K562 (cell line): Measurements from ENCODE around the gene MMP12. TPM values are rescaled to one million over a fixed set of nuclear protein-coding genes. Genes with fewer than 3 reads are reported as not detected.

Experiments used
- ATAC-seq: fragments of 200-7000 bp; cut with Tn5 transposase; 3 replicates; pipeline ENCODE4 v1.9.1; 2020; ENCODE audit warnings: moderate library complexity
- BruUV-seq: library from RNA; stranded (reverse); fragments of 400-500 nt; replicated peaks from 2 replicates; lab custom pipeline; 2021; lab: Mats Ljungman, UMichigan
- CTCF ChIA-PET: fragments of 300-600 bp; formaldehyde crosslinking; extraction: SDS; loops from one replicate; lab custom pipeline; 2021; ENCODE audit warnings: low intra/inter-chr PET ratio; lab: Yijun Ruan, JAX
- POLR2A ChIA-PET: fragments of 300-600, 350-650 bp; sonication (Branson Sonifier 250); formaldehyde crosslinking; extraction: SDS; loops from one replicate; lab custom pipeline; 2021; ENCODE audit warnings: antibody characterized with exemption, inconsistent platforms; lab: Yijun Ruan, JAX
- DNase-seq, 4 experiments: peaks; one replicate each; pipeline versions ENCODE4 v3.0.0 to v3.0.0-alpha.2; 2011 to 2018; ENCODE audit warnings: low spot score in 3 of 4, mixed read lengths in 3 of 4; ENCODE audit errors: extremely low read depth in 1 of 4
- FAIRE-seq: peaks from 2 replicates; lab custom pipeline; 2011; peaks lifted over from hg19 to GRCh38; lab: Jason Lieb, UNC
- H2AFZ ChIP-seq: 2 replicates; pipeline ENCODE4 v1.6.0; 2011; ENCODE audit warnings: low read depth, low read length, control low read depth, inconsistent platforms
- H3K27ac ChIP-seq: fragments of 200-600 bp; 3 replicates; pipeline ENCODE4 v1.8.0; 2011; ENCODE audit warnings: low read depth, mild to moderate bottlenecking, control low read depth, inconsistent platforms, low read length, moderate library complexity, mixed read lengths; ENCODE audit errors: extremely low read depth
- H3K27me3 ChIP-seq, 2 experiments: fragments of 300-600 bp in 1 of 2; 2 replicates in 1 of 2; 3 replicates in 1 of 2; pipeline versions ENCODE4 v1.6.0 to v1.8.0; 2011; ENCODE audit warnings: inconsistent platforms in 2 of 2, low read length in 2 of 2, mild to moderate bottlenecking in 1 of 2, mixed read lengths in 1 of 2, moderate library complexity in 1 of 2; ENCODE audit not compliant: control insufficient read depth in 2 of 2, insufficient read depth in 2 of 2
- H3K36me3 ChIP-seq: fragments of 300-600 bp; 3 replicates; pipeline ENCODE4 v1.8.0; 2011; ENCODE audit warnings: mild to moderate bottlenecking, low read length, inconsistent platforms; ENCODE audit not compliant: control insufficient read depth, insufficient read depth
- H3K4me1 ChIP-seq, 2 experiments: fragments of 200-600 bp in 1 of 2; replicated peaks in 1 of 2; 2 replicates in 1 of 2; 3 replicates in 1 of 2; pipeline versions ENCODE4 v1.5.1 to v1.8.0; 2011; ENCODE audit warnings: inconsistent platforms in 2 of 2, low read length in 2 of 2, mild to moderate bottlenecking in 1 of 2, mixed read lengths in 1 of 2, moderate library complexity in 1 of 2; ENCODE audit not compliant: control insufficient read depth in 2 of 2, insufficient read depth in 2 of 2
- H3K4me2 ChIP-seq: 2 replicates; pipeline ENCODE4 v1.6.1; 2011; ENCODE audit warnings: low read length, control low read depth, inconsistent platforms, mixed read lengths; ENCODE audit not compliant: insufficient read depth
- H3K4me3 ChIP-seq: fragments of 200-600 bp; sonication (generic), shearing (Covaris generic); 2 replicates; pipeline ENCODE4 v1.5.1; 2016; ENCODE audit warnings: control low read depth, inconsistent platforms
- H3K79me2 ChIP-seq: fragments of 200-600 bp; 3 replicates; pipeline ENCODE4 v1.8.0; 2011; ENCODE audit warnings: low read length, inconsistent platforms; ENCODE audit not compliant: control insufficient read depth, insufficient read depth
- H3K9ac ChIP-seq, 2 experiments: 2 replicates each; pipeline versions ENCODE4 v1.6.0 to v1.6.1; 2011; ENCODE audit warnings: low read depth in 2 of 2, low read length in 2 of 2, control low read depth in 1 of 2, inconsistent platforms in 1 of 2, mild to moderate bottlenecking in 1 of 2, mixed read lengths in 1 of 2; ENCODE audit not compliant: insufficient read depth in 1 of 2
- H3K9me1 ChIP-seq: one replicate; pipeline ENCODE4 v1.6.0; 2011; ENCODE audit warnings: inconsistent platforms, mild to moderate bottlenecking, low read length, moderate library complexity; ENCODE audit not compliant: control insufficient read depth, insufficient read depth
- H3K9me3 ChIP-seq: replicated peaks from 2 replicates; pipeline ENCODE4 v1.5.1; 2011; ENCODE audit warnings: low read depth, low read length, inconsistent platforms; ENCODE audit not compliant: control insufficient read depth, insufficient read depth
- H4K20me1 ChIP-seq: replicated peaks from 2 replicates; pipeline ENCODE4 v1.6.1; 2011; ENCODE audit warnings: low read length, inconsistent platforms, mixed read lengths; ENCODE audit not compliant: control insufficient read depth, insufficient read depth
- CEBPZ ChIP-seq: fragments of 150-350 bp; IDR thresholded peaks from 2 replicates; pipeline ENCODE4 v1.6.1; 2014; ENCODE audit warnings: low read depth, mild to moderate bottlenecking, low read length, borderline replicate concordance
- CREBBP ChIP-seq: IDR thresholded peaks from one replicate; pipeline ENCODE4 v1.6.1; 2012; ENCODE audit warnings: low read depth, mild to moderate bottlenecking, control low read depth, inconsistent platforms, low read length
- KLF6 ChIP-seq: fragments of 250-450 bp; sonication (Bioruptor Pico); IDR thresholded peaks from 2 replicates; pipeline ENCODE4 v1.4.0; 2020; ENCODE audit warnings: mild to moderate bottlenecking, moderate library complexity, borderline replicate concordance
- NR2C1 ChIP-seq, 2 experiments: fragments of 450-650 bp; IDR thresholded peaks; 2 replicates each; pipeline ENCODE4 v1.6.1; 2017; ENCODE audit warnings: mild to moderate bottlenecking in 2 of 2, antibody characterized with exemption in 1 of 2, inconsistent platforms in 1 of 2, missing compliant biosample characterization in 1 of 2, missing genetic modification characterization in 1 of 2
- TAF15 ChIP-seq: fragments of 200-400 bp; formaldehyde crosslinking; IDR thresholded peaks from 2 replicates; pipeline ENCODE4 v1.6.1; 2017; ENCODE audit warnings: mild to moderate bottlenecking, low read depth, low read length, moderate library complexity
- ZNF282 ChIP-seq: sonication (generic); formaldehyde crosslinking; IDR thresholded peaks from 2 replicates; pipeline ENCODE4 v1.8.1; 2023; ENCODE audit warnings: missing genetic modification reagents
- ZNF76 ChIP-seq: fragments of 250-450 bp; sonication (Bioruptor Pico); IDR thresholded peaks from 2 replicates; pipeline ENCODE4 v1.4.0; 2020; ENCODE audit warnings: mild to moderate bottlenecking, moderate library complexity, borderline replicate concordance
- ZNF77 ChIP-seq: fragments of 250-450 bp; sonication (Bioruptor Pico); IDR thresholded peaks from 2 replicates; pipeline ENCODE4 v1.5.0; 2020
- WGBS: fragments of 100-300 bp; shearing (Covaris generic); methylation state at CpG from one replicate; pipeline ENCODE4 v1.1.6; 2016; ENCODE audit warnings: low coverage, mixed read lengths; ENCODE audit not compliant: insufficient coverage; ENCODE audit errors: missing lambda C conversion rate; 5-methylcytosine and 5-hydroxymethylcytosine counted together
- in situ Hi-C: fragments of 300-500 bp; cut with MboI; formaldehyde crosslinking; loops from 4 replicates; pipeline ENCODE4 v1.15.0; 2018; ENCODE audit warnings: inconsistent platforms, mixed read lengths
- intact Hi-C: fragments of 100-400 bp; cut with micrococcal nuclease; formaldehyde crosslinking; loops from 2 replicates; pipeline ENCODE4 v1.14.2; 2022
- polyA plus RNA-seq, 8 experiments: library from polyadenylated mRNA; depleted of rRNA in 4 of 8; stranded (reverse) in 5 of 8; unstranded in 3 of 8; fragments of >200 nt; fragmentation: Nextera tagmentation in 2 of 8; fragmentation: Illumina TruSeq in 1 of 8; extraction: Ambion mirVana in 2 of 8; extraction: Trizol in 1 of 8; gene quantifications; 2 replicates each; pipeline versions ENCODE4 v1.2.1 to v1.2.3, GENCODE V29; 2011 to 2014; ENCODE audit warnings: inconsistent platforms in 1 of 8, missing spikeins in 1 of 8
- total RNA-seq, 7 experiments: library from RNA; depleted of rRNA in 6 of 7; stranded (reverse); fragments of >200 nt in 6 of 7; fragmentation: Illumina TruSeq in 2 of 7; extraction: Trizol in 2 of 7; gene quantifications; 2 replicates each; pipeline versions ENCODE4 v1.2.1 to v1.2.3, GENCODE V29; 2011 to 2021; ENCODE audit warnings: low replicate concordance in 1 of 7

Gene MMP12
- total and polyA plus RNA-seq, 9 of the 15 experiments (the other 6 are each of a cell fraction or from before 2014, with no cell fraction given): not detected

GRCh38 chr11:102868339-102868738, 6.4 kb downstream of the MMP12 start:
- intact Hi-C loops: no loop called here
- FAIRE-seq (no peak), ATAC-seq (no peak), DNase-seq (no peak)
- Histone ChIP-seq H3K27ac (no peak overlapping the region), H4K20me1 (no peaks in the 10 kb centered on the region), H3K9me3 (no peaks in the 10 kb centered on the region), H3K27me3 (no peaks in the 10 kb centered on the region), H3K4me3 (no peak overlapping the region), H3K9ac (no peak overlapping the region), H3K36me3 (no peaks in the 10 kb centered on the region), H3K9me1 (no peaks in the 10 kb centered on the region), H3K4me1 (no peaks in the 10 kb centered on the region), H2AFZ (no peak overlapping the region), H3K4me2 (no peak overlapping the region)
- WGBS: 3% methylated on average over 3 of the region's 3 CpGs
- no TSS peak for BruUV-seq
- CTCF ChIA-PET: no interaction called here
- POLR2A ChIA-PET: no interaction called here
- in situ Hi-C loops: no loop called here
- no peak for TF ChIP-seq CEBPZ
- TF ChIP-seq ZNF76 (CRISPR knock-in tag): no peak
- TF ChIP-seq CREBBP: no peak
- no peak for TF ChIP-seq TAF15
- no peak for TF ChIP-seq NR2C1 (IDR thresholded peaks at IDR 0.05)
- no peak for TF ChIP-seq NR2C1 (tag; IDR thresholded peaks at IDR 0.05)
- TF ChIP-seq ZNF282 (CRISPR knock-in tag): no peak
- no peak for TF ChIP-seq ZNF77 (CRISPR knock-in tag)
- TF ChIP-seq KLF6 (CRISPR knock-in tag): no peak
- TF ChIP-seq, all 486 proteins: peak for 0
- H3K79me2 ChIP-seq: no peaks in the 10 kb centered on the region
